Central memory CD4-positive, alpha-beta T cell (primary cell): ENCODE data around the gene GRIA1.

Source experiments
- DNase-seq: peaks from one replicate; pipeline ENCODE4 v3.0.0; 2022

The GRIA1 gene

GRCh38 chr5:153500178-153500577 is 9.7 kb downstream of the GRIA1 start:
- no peak for DNase-seq

- no peak for DNase-seq
Observed at GRCh38 chr5:153504726-153505125, 14.3 kb downstream of the GRIA1 start.

- no peak for DNase-seq
Observed at GRCh38 chr5:153508700-153509099, 18.2 kb downstream of the GRIA1 start.

- no peak for DNase-seq
Observed at GRCh38 chr5:153511622-153512021, 21.2 kb downstream of the GRIA1 start.

GRCh38 chr5:153513156-153513555 is 22.7 kb downstream of the GRIA1 start:
- no peak for DNase-seq

GRCh38 chr5:153515301-153515700 is 24.8 kb downstream of the GRIA1 start:
- DNase-seq = no peak

- DNase-seq = no peak
Observed at GRCh38 chr5:153516504-153517240, 26.2 kb downstream of the GRIA1 start.

GRCh38 chr5:153517241-153517611 is 26.8 kb downstream of the GRIA1 start:
- DNase-seq = no peak

GRCh38 chr5:153520137-153520536 is 29.7 kb downstream of the GRIA1 start:
- DNase-seq = no peak

- DNase-seq = no peak
Observed at GRCh38 chr5:153520952-153521351, 30.5 kb downstream of the GRIA1 start.

- no peak for DNase-seq
Observed at GRCh38 chr5:153523211-153523610, 32.7 kb downstream of the GRIA1 start.

- no peak for DNase-seq
Observed at GRCh38 chr5:153523831-153524230, 33.4 kb downstream of the GRIA1 start.

GRCh38 chr5:153525536-153525935 is 35.1 kb downstream of the GRIA1 start:
- DNase-seq = no peak

GRCh38 chr5:153530357-153531143 is 40.1 kb downstream of the GRIA1 start:
- no peak for DNase-seq

- DNase-seq = no peak
Observed at GRCh38 chr5:153533546-153533945, 43.1 kb downstream of the GRIA1 start.

GRCh38 chr5:153534102-153534501 is 43.6 kb downstream of the GRIA1 start:
- DNase-seq = no peak

GRCh38 chr5:153537207-153537606 is 46.7 kb downstream of the GRIA1 start:
- no peak for DNase-seq

GRCh38 chr5:153539983-153540382 is 49.5 kb downstream of the GRIA1 start:
- DNase-seq = no peak

- no peak for DNase-seq
Observed at GRCh38 chr5:153542536-153542935, 52.1 kb downstream of the GRIA1 start.

- DNase-seq = no peak
Observed at GRCh38 chr5:153543288-153543687, 52.8 kb downstream of the GRIA1 start.

GRCh38 chr5:153543959-153544470 is 53.5 kb downstream of the GRIA1 start:
- no peak for DNase-seq

- DNase-seq = no peak
Observed at GRCh38 chr5:153544706-153545105, 54.2 kb downstream of the GRIA1 start.

GRCh38 chr5:153546566-153546965 is 56.1 kb downstream of the GRIA1 start:
- DNase-seq = no peak

GRCh38 chr5:153551537-153552079 is 61.1 kb downstream of the GRIA1 start:
- no peak for DNase-seq
